ENCODE results near the gene CIRBP.
A peak's percentile ranks its signal among the peaks of the same experiment; 100 is the strongest.

Gene CIRBP

GRCh38 chr19:1278713-1279660 lies 9.9 kb downstream of the CIRBP start:
- DNase-seq (ENCODE audit: low spot score): no peak

GRCh38 chr19:1279782-1280341 lies 10.7 kb downstream of the CIRBP start:
- DNase-seq (ENCODE audit: low spot score): peak; percentile 90

DNA sequence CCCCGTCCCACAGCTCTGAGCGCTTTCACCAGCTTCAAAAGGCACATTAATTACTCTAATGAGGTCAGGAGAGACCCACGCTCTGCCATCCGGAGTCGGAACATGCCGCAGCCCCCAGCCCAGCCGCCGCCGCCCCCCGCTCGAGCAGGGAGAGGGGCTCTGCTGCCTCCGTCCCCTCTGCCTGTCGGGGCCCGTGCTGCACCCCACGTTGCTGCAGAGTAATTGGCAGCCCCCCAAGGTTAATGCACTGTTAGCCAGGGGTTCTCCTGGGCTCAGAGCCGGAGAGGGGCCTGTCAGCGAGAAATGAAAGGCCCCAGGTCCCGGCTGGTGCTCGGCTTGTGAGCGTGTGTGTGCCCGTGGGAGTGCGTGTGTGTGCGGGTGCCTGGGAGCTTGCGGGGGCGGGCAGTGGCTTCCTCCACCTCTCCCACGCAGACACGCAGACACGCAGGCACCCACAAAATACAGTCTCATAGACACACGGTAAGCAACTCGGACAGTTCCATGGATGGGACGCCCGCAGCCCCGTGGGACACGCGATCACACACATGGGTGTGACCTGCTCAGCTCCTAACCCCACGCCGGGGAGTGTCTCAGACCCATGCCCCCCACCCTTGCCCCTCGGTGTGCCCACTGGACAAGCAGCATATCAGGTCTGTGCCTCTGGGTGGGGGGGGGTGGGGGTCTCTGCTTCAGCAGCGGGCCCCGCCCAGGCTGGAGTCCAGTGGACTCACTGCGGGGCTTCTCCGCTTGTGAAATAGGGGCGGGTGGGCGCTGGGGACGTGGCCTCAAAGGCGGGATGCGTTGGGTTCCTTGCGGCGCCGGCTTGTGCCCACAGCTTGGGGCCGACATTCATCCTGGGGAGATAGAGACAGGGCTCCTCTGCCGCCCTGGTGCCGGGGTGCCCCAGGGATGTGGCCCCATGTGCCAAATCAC lies 11.8 kb downstream of the CIRBP start:
- no peak for DNase-seq (ENCODE audit: low spot score)

- DNase-seq (ENCODE audit: low spot score): no peak
These were observed 12.6 kb downstream of the CIRBP start for GRCh38 chr19:1281569-1282287.

GRCh38 chr19:1282588-1283206 lies 13.6 kb downstream of the CIRBP start:
- DNase-seq (ENCODE audit: low spot score): no peak

- no peak for DNase-seq (ENCODE audit: low spot score)
These were observed 14.2 kb downstream of the CIRBP start for GRCh38 chr19:1283207-1283916.

- no peak for DNase-seq (ENCODE audit: low spot score)
These were observed 14.8 kb downstream of the CIRBP start for GRCh38 chr19:1283917-1284292.

DNA sequence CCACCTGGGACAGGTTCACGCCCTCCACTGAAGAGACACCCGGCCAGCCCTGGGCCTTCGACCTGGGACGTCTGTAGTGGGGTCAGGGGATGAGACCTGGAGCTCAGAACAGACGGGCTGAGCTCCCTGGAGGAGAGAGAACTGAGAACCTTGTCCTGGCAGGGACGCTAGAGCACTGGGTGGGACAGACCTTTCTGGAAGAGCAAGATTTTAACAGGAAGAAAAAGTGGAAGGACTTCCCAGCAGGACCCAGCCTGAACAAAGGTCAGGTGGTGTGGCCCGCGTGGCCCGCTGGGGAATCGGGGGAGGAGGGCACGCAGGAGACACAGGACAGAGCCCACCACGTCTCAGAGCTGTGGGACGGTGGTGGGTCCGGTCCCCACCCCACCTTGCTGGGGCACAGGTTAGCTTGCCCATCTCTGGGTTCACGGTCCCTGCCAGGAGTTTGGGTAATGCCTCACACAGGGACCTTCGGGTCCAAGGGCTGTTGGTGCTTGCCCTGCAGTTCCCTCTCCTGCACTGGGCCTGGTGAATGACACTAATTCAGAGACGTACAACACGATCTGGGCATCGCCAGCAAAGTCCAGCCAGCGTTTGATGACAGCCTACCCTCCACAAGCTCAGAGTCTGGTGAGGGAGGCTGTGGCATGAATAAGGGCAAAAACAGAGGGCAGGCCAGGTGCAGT lies 15.3 kb downstream of the CIRBP start:
- no peak for DNase-seq (ENCODE audit: low spot score)

DNA sequence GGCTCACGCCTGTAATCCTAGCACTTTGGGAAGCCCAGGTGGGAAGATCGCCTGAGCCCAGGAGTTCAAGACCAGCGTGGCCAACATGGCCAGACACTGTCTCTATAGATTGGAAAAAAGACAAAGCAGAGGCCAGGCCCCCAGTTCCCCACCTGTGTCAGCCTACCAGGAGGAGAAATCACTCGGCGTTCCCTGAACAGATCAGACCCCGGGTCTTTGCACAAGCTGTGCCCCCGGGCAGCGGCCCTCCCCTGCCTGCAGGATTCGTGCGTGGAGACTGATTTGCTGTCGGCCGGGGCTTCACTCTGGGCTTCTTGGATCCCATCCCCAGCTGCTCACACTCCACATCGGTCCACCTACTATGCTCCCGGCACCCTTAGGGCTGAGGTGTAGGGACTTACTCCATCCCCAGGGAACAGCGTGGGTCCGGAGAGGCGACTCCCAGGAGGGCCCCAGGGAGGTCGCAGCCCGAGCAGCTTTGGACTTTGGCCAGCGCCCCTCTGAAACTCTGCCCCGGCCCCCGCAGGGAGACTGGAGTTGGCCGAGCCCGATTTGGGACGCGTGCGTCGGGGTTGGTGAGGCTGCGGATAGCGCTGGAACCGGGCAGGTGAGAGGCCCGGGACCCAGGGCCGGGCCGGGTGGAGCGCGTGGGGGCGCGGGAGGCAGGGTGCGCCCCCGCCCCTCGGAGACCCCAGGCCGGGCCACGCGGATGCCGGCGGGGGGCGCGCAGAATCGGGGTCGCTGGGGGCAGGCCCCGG lies 16.0 kb downstream of the CIRBP start:
- no peak for DNase-seq (ENCODE audit: low spot score)

DNA sequence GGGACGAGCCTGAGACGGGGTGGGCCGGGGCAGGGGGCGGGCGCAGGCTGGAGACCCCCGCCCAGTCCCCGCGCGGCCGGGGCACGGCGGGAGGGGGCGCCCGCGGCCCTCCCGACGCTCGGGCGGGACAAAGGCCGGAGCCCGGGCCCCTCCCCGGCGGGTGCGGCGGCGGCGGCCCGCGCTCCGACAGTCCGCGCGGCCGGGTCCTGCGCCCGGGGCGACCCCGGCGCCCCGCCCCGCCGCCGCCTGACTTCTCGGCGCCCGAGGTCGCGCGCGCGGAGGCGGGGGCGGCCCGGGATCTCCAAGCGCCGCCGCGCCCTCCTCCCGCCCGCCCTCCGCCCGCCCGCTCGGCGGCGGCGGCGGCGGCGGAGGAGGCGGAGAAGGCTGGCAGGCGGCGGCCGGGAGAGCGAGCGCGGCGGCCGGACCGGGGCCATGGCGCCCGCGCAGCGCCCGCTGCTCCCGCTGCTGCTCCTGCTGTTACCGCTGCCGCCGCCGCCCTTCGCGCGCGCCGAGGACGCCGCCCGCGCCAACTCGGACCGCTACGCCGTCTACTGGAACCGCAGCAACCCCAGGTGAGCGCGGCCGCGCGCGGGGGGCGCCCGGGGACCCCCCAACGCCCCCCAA lies 16.7 kb downstream of the CIRBP start, which contains the start of gene EFNA2:
Gene EFNA2, plus strand, starts transcription at position 137 of the 624 bp plus-strand sequence. Its CDS starts 296 bp downstream, at position 433.
- DNase-seq (ENCODE audit: low spot score): peak; percentile 56

DNA sequence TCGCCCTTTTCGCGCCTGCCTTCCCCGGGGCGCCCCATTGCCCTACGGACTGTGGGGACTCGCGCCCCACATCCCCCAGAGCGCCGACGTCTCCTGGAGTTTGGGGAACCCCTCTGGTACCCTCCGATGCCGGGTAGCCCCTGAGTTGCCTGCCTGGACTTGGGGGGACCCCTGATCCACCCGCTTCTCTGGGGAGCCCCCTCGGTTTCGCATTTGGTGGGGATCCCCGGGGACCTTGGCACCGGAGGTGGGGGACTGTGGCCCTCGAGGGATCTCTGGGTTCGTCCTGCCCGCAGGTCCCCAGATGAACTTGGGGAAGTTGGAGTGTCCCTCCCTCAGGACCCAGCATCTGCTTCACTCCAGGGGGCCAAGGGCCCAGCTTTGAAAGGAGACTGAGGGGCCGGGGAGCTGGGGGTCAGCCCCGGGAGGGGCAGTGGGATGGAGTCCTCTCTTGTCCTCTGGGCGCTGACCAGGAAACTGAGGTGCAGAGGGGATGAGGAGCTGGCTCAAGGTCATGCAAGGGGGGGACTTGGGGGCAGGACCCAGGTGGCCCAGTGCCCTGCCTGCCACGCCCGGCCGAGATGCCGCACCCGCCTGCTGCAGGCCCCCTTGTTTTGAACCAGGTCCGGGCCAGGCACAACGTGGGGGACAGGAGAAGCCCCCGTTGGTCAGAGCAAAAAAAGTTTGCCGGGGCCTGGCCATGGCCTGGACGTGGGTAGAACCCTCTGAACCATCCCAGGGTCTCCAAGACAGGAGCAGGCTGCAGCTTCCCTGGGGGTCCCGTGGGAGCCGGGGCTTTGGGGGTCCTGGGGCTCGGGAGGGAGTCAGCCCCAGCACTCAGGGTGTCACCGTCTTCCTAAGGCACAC lies 17.6 kb downstream of the CIRBP start:
- DNase-seq (ENCODE audit: low spot score): no peak

DNA sequence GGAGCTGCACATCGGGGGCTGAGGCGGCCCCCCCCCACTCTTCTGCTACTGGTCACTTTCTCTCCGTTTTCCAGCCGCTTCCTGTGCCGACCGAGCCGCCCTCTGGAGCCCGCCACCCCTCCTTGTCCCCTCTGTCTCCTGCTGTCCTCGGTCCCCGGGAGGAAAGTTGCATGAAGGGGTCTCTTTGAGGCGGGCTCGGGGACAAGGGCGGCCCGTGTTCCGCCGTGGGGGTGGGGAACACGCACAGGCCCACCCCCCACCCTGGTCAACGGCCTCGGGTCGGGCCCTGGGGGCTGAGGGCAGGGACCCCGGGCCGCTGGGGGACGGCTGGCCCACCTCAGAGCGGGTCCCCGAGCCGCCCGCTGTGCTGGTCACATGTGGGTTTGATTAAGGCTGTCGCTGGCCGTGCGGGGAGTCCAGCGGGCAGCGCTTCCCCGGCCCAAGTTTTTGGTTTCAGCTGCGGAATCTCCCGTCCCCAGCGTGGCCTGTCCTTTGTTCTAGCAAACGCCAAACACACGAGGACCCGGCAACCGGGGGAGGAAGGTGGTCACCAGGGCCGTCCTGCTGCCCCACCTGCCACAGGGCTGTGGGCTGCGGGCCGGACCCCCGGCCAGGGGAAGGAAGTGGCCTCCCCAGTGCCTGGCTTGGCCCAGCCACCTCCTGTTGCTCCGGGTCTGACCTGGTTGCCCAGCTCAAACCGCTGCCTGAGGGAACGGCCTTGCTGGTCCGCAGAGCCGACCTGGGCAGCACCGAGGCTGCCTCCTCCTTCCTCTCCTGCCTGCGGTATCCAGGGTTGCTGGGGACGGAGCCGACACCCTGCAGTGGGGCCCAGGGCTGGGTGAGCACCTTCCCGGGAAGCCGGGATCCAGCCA lies 18.5 kb downstream of the CIRBP start:
- peak; percentile 70 for DNase-seq (ENCODE audit: low spot score)

DNA sequence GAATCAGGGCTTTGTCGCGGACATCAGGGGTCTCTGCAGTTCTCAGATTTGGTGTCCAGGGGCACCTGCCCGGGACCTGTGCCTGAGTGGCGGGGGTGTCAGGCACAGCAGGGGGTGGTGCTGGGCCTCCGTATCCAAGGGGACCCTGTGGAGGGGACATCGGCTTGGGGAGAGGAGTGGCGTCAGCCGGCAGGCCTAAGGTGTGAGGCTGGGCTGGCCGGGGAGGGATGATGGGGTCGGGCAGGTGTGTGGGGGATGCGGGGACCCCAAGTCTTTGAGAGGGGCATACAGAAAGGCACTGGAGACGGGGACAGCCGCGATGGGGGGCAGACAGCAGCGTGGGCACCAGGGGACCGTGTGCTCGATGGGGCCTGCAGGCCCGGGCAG lies 19.1 kb downstream of the CIRBP start:
- no peak for DNase-seq (ENCODE audit: low spot score)

DNA sequence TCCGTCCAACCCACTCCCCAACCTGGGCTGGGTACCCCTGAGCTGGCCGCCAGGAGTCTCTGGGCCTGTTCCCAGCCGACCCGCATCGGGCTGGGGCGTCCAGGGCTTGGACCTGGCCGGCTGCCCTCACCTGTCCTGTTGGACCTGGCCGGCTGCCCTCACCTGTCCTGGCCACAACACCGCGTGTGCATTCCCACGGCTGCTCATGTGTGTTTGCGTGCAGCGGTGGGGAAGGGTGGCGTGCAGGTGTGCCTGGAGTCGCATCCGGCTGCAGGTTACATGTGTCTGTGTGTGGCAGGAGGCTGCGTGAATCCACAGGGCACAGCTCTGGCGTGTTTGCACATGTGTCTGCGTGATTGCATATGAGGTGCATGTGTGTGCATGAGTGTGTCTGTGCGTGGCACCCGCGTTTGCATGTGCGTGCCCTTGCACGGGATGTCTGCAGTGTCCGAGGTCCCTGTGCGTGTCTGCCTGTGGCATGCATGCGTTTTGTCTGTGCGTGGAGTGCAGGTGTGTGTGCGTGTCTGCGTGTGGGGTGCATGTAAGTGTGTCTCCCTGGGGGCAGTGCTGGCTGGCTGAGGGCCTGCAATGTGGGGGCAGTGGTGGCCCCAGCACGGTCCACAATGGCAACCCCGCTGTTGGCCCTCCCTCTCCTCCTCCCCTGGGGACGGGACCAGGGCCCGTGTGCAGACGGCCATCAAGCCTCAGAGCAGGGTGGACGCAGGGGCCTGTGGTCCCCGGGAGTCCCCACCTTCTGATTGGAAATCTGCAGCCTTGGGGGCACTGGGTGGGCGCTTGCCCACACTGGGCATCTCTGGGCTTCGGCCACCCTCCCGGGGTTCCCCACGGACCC lies 19.9 kb downstream of the CIRBP start:
- DNase-seq (ENCODE audit: low spot score): no peak

DNA sequence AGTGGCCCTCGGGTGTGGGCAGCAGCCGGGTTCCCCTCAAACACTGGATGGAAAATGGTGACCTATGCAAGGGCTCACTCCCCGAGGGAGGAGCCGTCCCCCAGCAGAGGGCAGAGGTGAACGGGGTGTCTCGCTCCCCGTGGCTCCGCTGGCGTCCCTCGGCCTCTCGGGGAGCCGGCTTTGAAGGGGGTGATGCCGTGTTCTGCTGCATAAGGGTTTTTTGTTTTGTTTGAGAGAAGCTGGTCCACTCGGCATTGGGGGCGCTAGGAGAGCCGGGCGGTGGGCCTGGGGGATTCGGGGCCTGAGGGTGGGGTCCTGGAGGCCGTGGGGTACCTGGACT lies 20.5 kb downstream of the CIRBP start:
- no peak for DNase-seq (ENCODE audit: low spot score)

DNA sequence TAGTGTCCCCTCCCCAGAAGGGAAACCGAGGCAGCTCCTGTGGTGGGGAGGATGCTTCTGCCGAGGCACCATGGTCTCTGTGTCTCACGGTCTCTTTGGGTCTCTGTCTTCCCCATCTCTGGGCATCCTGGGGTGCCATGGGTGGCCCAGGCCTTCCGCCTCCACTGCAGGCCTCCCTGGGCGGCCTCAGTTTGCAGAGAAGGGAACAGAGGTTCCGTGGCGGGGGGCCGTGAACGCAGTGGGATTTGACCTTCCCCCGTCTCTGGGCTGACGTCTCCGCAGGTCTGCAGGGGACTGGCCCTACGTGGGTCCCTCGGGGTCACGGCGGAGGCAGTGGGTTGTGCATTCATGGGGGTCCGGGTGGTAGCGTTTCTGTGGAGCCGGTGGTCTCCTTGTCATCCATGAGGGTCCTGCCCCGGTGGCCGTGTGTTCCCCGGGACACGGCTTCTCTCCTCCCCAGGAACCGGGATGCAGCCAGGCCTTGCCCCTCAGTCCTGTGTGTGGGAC lies 21.1 kb downstream of the CIRBP start:
- DNase-seq (ENCODE audit: low spot score): no peak
